IMR-90 (cell line): ENCODE data around the gene CLN3. TPM values are rescaled to one million over a fixed set of nuclear protein-coding genes. Genes with fewer than 3 reads are reported as not detected.
"Not testable (repeated sequence)": the region's sequence is repeated elsewhere in the genome, so short reads cannot be mapped to it uniquely, and the experiment has no call there.

Experiments used
- ATAC-seq: fragments of 200-7000 bp; cut with Tn5 transposase; 2 replicates; pipeline ENCODE4 v1.9.1; 2020; ENCODE audit warnings: low read depth, mild to moderate bottlenecking, moderate library complexity
- BruUV-seq: library from RNA; stranded (reverse); fragments of 400-500 nt; replicated peaks from 2 replicates; lab custom pipeline; 2021; lab: Mats Ljungman, UMichigan
- CTCF ChIA-PET: fragments of 300-600 bp; formaldehyde crosslinking; extraction: SDS; loops from one replicate; lab custom pipeline; 2021; ENCODE audit warnings: antibody characterized with exemption; lab: Yijun Ruan, JAX
- POLR2A ChIA-PET: fragments of 300-600 bp; sonication (Branson Sonifier 250); formaldehyde crosslinking; loops from one replicate; lab custom pipeline; 2022; ENCODE audit warnings: antibody characterized with exemption; ENCODE audit not compliant: unreplicated experiment; lab: Charles Lee
- DNase-seq: peaks from one replicate; pipeline ENCODE4 v3.0.0; 2013
- H2AFZ ChIP-seq: replicated peaks from 2 replicates; pipeline ENCODE3; 2013; ENCODE audit warnings: low read length, mild to moderate bottlenecking; ENCODE audit not compliant: poor library complexity
- H2AK5ac ChIP-seq: 2 replicates; pipeline ENCODE4 v1.6.1; 2013; ENCODE audit warnings: low read depth, low read length, inconsistent platforms
- H2AK9ac ChIP-seq: replicated peaks from 2 replicates; pipeline ENCODE3; 2013; ENCODE audit warnings: mild to moderate bottlenecking, low read depth, low read length, moderate library complexity; ENCODE audit not compliant: poor library complexity
- H2BK120ac ChIP-seq: 2 replicates; pipeline ENCODE4 v1.6.1; 2013; ENCODE audit warnings: low read depth, low read length, inconsistent platforms
- H2BK15ac ChIP-seq: 3 replicates; pipeline ENCODE4 v1.6.1; 2013; ENCODE audit warnings: low read depth, low read length, inconsistent platforms
- H2BK20ac ChIP-seq: 2 replicates; pipeline ENCODE4 v1.6.1; 2013; ENCODE audit warnings: low read depth, mild to moderate bottlenecking, inconsistent platforms, low read length, moderate library complexity
- H2BK5ac ChIP-seq: 2 replicates; pipeline ENCODE4 v1.6.1; 2013; ENCODE audit warnings: mild to moderate bottlenecking, low read depth, low read length, inconsistent platforms; ENCODE audit not compliant: poor library complexity, severe bottlenecking
- H3K14ac ChIP-seq: replicated peaks from 2 replicates; pipeline ENCODE4 v1.6.1; 2013; ENCODE audit warnings: low read depth, low read length, inconsistent platforms
- H3K18ac ChIP-seq: 2 replicates; pipeline ENCODE4 v1.6.1; 2013; ENCODE audit warnings: low read depth, low read length, control low read depth
- H3K23ac ChIP-seq: 2 replicates; pipeline ENCODE4 v1.6.1; 2013; ENCODE audit warnings: low read depth, low read length, inconsistent platforms
- H3K27ac ChIP-seq: 2 replicates; pipeline ENCODE4 v1.5.1; 2013; ENCODE audit warnings: mild to moderate bottlenecking, control low read depth, low read length; ENCODE audit not compliant: insufficient read depth
- H3K27me3 ChIP-seq: 2 replicates; pipeline ENCODE4 v1.6.1; 2013; ENCODE audit warnings: low read length; ENCODE audit not compliant: control insufficient read depth, insufficient read depth
- H3K36me3 ChIP-seq: 2 replicates; pipeline ENCODE4 v1.6.1; 2013; ENCODE audit warnings: low read length, mixed read lengths; ENCODE audit not compliant: control insufficient read depth, insufficient read depth
- H3K4ac ChIP-seq: 2 replicates; pipeline ENCODE4 v1.6.1; 2013; ENCODE audit warnings: low read depth, low read length, inconsistent platforms
- H3K4me1 ChIP-seq: 2 replicates; pipeline ENCODE4 v1.6.1; 2013; ENCODE audit warnings: low read length, mixed read lengths; ENCODE audit not compliant: control insufficient read depth, insufficient read depth
- H3K4me2 ChIP-seq: 2 replicates; pipeline ENCODE4 v1.6.1; 2013; ENCODE audit warnings: low read depth, mild to moderate bottlenecking, control low read depth, low read length, moderate library complexity
- H3K4me3 ChIP-seq: 2 replicates; pipeline ENCODE4 v1.5.1; 2013; ENCODE audit warnings: low read depth, mild to moderate bottlenecking, control low read depth, low read length, moderate library complexity; ENCODE audit not compliant: insufficient read depth
- H3K56ac ChIP-seq: 2 replicates; pipeline ENCODE4 v1.6.1; 2013; ENCODE audit warnings: low read length, inconsistent platforms; ENCODE audit not compliant: insufficient read depth; ENCODE audit errors: extremely low read depth
- H3K79me1 ChIP-seq, 2 experiments: 2 replicates each; pipeline ENCODE4 v1.6.1; 2013; ENCODE audit warnings: low read length in 2 of 2, inconsistent platforms in 1 of 2, low read depth in 1 of 2
- H3K9ac ChIP-seq: 2 replicates; pipeline ENCODE4 v1.6.1; 2013; ENCODE audit warnings: low read depth, low read length, control low read depth
- H3K9me1 ChIP-seq: 2 replicates; pipeline ENCODE4 v1.6.1; 2013; ENCODE audit warnings: low read length, inconsistent platforms; ENCODE audit not compliant: insufficient read depth
- H3K9me3 ChIP-seq: 2 replicates; pipeline ENCODE4 v1.6.1; 2013; ENCODE audit warnings: low read length; ENCODE audit not compliant: control insufficient read depth, insufficient read depth
- H4K20me1 ChIP-seq: 2 replicates; pipeline ENCODE4 v1.6.1; 2013; ENCODE audit warnings: low read length, inconsistent platforms; ENCODE audit not compliant: insufficient read depth
- H4K5ac ChIP-seq: 2 replicates; pipeline ENCODE4 v1.6.1; 2013; ENCODE audit warnings: mild to moderate bottlenecking, low read depth, low read length, control low read depth
- H4K8ac ChIP-seq, 2 experiments: 2 replicates each; pipeline ENCODE4 v1.6.1; 2013; ENCODE audit warnings: low read depth in 2 of 2, low read length in 2 of 2, control low read depth in 1 of 2, inconsistent platforms in 1 of 2
- H4K91ac ChIP-seq: 2 replicates; pipeline ENCODE4 v1.6.1; 2013; ENCODE audit warnings: low read depth, low read length, inconsistent platforms; ENCODE audit not compliant: insufficient read depth
- WGBS, 2 experiments: methylation state at CpG; one replicate each; pipeline versions ENCODE4 v1.1.5 to v1.1.7; 2013; ENCODE audit warnings: missing lambda C conversion rate in 2 of 2; ENCODE audit not compliant: insufficient read length in 1 of 2; ENCODE audit errors: extremely low coverage in 2 of 2; 5-methylcytosine and 5-hydroxymethylcytosine counted together
- dilution Hi-C: fragments of 300-500 bp; cut with HindIII; formaldehyde crosslinking; loops from one replicate; pipeline ENCODE4 v1.14.3; 2018; ENCODE audit warnings: low sequenced_read_pairs; ENCODE audit not compliant: unreplicated experiment
- in situ Hi-C: fragments of 300-500 bp; cut with MboI; formaldehyde crosslinking; loops from 3 replicates; pipeline ENCODE4 v1.14.3; 2019; ENCODE audit warnings: low sequenced_read_pairs, inconsistent platforms, mixed read lengths
- intact Hi-C: fragments of 100-400 bp; cut with micrococcal nuclease; formaldehyde crosslinking; loops from 2 replicates; pipeline ENCODE4 v1.10.0; 2022
- polyA plus RNA-seq, 3 experiments: library from polyadenylated mRNA; depleted of rRNA; stranded (reverse); fragments of >200 nt; gene quantifications; 2 replicates each; pipeline ENCODE4 v1.2.3, GENCODE V29; 2012; ENCODE audit warnings: low replicate concordance in 1 of 3
- total RNA-seq: library from RNA; depleted of rRNA; stranded (reverse); fragments of >200 nt; gene quantifications from 2 replicates; pipeline ENCODE4 v1.2.3, GENCODE V29; 2012

Gene CLN3
- total and polyA plus RNA-seq, 2 of the 4 experiments (the other 2 are of a cell fraction): 3.9 to 15.9 TPM

DNA sequence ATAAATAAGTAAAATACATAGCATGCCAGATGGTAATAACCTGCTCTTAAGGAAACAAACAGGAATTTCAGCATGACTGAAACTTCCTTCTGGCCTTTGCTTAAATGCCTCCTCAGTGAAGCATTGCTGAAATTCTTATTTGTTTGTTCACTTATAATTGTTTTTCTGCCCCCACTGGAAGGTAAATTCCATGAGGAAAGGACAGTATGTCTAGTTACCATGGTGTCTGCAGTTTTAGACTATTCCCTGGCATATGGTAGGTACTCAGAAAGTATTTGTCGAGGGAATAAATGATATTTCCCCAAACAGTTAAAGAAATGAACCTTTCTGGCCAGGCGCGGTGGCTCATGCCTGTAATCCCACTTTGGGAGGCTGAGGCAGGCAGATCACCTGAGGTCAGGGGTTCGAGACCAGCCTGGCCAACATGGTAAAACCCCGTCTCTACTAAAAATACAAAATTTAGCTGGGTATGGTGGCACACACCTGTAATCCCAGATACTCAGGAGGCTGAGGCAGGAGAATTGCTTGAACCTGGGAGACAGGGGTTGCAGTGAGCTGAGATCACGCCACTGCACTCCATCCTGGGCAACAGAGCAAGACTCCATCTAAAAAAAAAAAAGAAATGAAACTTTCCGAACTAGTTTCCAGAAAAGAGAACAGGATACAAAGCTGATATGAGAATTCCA, 35.4 kb upstream of the CLN3 start:
- H3K4ac ChIP-seq, BruUV-seq, H2AFZ ChIP-seq, H2BK120ac ChIP-seq, H4K5ac ChIP-seq, H2AK9ac ChIP-seq, H3K27me3 ChIP-seq, H3K36me3 ChIP-seq, H4K20me1 ChIP-seq, H3K9me3 ChIP-seq, H3K79me1 ChIP-seq, H3K23ac ChIP-seq, H3K27ac ChIP-seq, H4K8ac ChIP-seq, H2BK5ac ChIP-seq, H3K14ac ChIP-seq, intact Hi-C loops, H3K56ac ChIP-seq, H3K4me2 ChIP-seq, H3K4me3 ChIP-seq, dilution Hi-C loops, H3K9me1 ChIP-seq, in situ Hi-C loops, H2BK15ac ChIP-seq, DNase-seq, H3K9ac ChIP-seq, CTCF ChIA-PET, ATAC-seq, H2BK20ac ChIP-seq, H3K4me1 ChIP-seq, H4K91ac ChIP-seq, POLR2A ChIA-PET, H3K18ac ChIP-seq, H2AK5ac ChIP-seq: not testable (repeated sequence)
- no CpG with 5 or more reads among the region's 7 CpGs for WGBS, 2 experiments
